ENCODE measurements around the gene FLYWCH2. TPM values are rescaled to one million over a fixed set of nuclear protein-coding genes. Genes with fewer than 3 reads are reported as not detected.

The FLYWCH2 gene
- 55.2 and 94.1 TPM in 2 replicates for total RNA-seq (2014; rRNA removed; shearing (Covaris generic))

- H3K36me3 ChIP-seq (replicated peaks; ENCODE audit: control insufficient read depth, insufficient read depth, low read length), result no peaks in the 10 kb centered on the region
- H3K4me3 ChIP-seq (ENCODE audit: insufficient read depth, low read depth, low read length), result peak within 1 kb of the TSS; percentile 98
- peak; percentile 98 for DNase-seq
- H3K27me3 ChIP-seq (ENCODE audit: control insufficient read depth, insufficient read depth, low read length), result no peaks in the 10 kb centered on the region; the same call in 1 of the 2 replicates
Measured at GRCh38 chr16:2882650-2883457, at the start of gene FLYWCH2. Gene FLYWCH2, plus strand, starts transcription at chr16:2883215. Its CDS starts 13,235 bp downstream, at chr16:2896450.

GRCh38 chr16:2833776-2834175, 49.2 kb upstream of the FLYWCH2 start:
- no peak overlapping the region for H3K4me3 ChIP-seq (ENCODE audit: insufficient read depth, low read depth, low read length)
- no peaks in the 10 kb centered on the region for H3K36me3 ChIP-seq (replicated peaks; ENCODE audit: control insufficient read depth, insufficient read depth, low read length)
- H3K27me3 ChIP-seq (ENCODE audit: control insufficient read depth, insufficient read depth, low read length), result no peaks in the 10 kb centered on the region
- DNase-seq, result no peak

- no peaks in the 10 kb centered on the region for H3K27me3 ChIP-seq (ENCODE audit: control insufficient read depth, insufficient read depth, low read length)
- H3K36me3 ChIP-seq (replicated peaks; ENCODE audit: control insufficient read depth, insufficient read depth, low read length), result no peaks in the 10 kb centered on the region
- no peak for DNase-seq
- no peak overlapping the region for H3K4me3 ChIP-seq (ENCODE audit: insufficient read depth, low read depth, low read length)
Measured at GRCh38 chr16:2834968-2835367, 48.0 kb upstream of the FLYWCH2 start.

- DNase-seq, result no peak
Measured at GRCh38 chr16:2835638-2836493, 47.1 kb upstream of the FLYWCH2 start.

GRCh38 chr16:2836646-2837508, 46.1 kb upstream of the FLYWCH2 start:
- Histone ChIP-seq H3K4me3 (ENCODE audit: insufficient read depth, low read depth, low read length) (no peak overlapping the region), H3K27me3 (ENCODE audit: control insufficient read depth, insufficient read depth, low read length) (no peaks in the 10 kb centered on the region), H3K36me3 (replicated peaks; ENCODE audit: control insufficient read depth, insufficient read depth, low read length) (no peaks in the 10 kb centered on the region)
- DNase-seq, result no peak

More at GRCh38 chr16:2835638-2836493, 47.1 kb upstream of the FLYWCH2 start:
- no peak overlapping the region for H3K4me3 ChIP-seq (ENCODE audit: insufficient read depth, low read depth, low read length)
- no peaks in the 10 kb centered on the region for H3K27me3 ChIP-seq (ENCODE audit: control insufficient read depth, insufficient read depth, low read length)
- no peaks in the 10 kb centered on the region for H3K36me3 ChIP-seq (replicated peaks; ENCODE audit: control insufficient read depth, insufficient read depth, low read length)

GRCh38 chr16:2838928-2839327, 44.1 kb upstream of the FLYWCH2 start:
- Histone ChIP-seq H3K4me3 (ENCODE audit: insufficient read depth, low read depth, low read length) (no peak overlapping the region), H3K27me3 (ENCODE audit: control insufficient read depth, insufficient read depth, low read length) (no peaks in the 10 kb centered on the region), H3K36me3 (replicated peaks; ENCODE audit: control insufficient read depth, insufficient read depth, low read length) (no peaks in the 10 kb centered on the region)
- DNase-seq, result peak; percentile 97

GRCh38 chr16:2839650-2840450, 43.2 kb upstream of the FLYWCH2 start:
- Histone ChIP-seq H3K27me3 (ENCODE audit: control insufficient read depth, insufficient read depth, low read length) (no peaks in the 10 kb centered on the region), H3K4me3 (ENCODE audit: insufficient read depth, low read depth, low read length) (no peak overlapping the region), H3K36me3 (replicated peaks; ENCODE audit: control insufficient read depth, insufficient read depth, low read length) (no peaks in the 10 kb centered on the region)
- DNase-seq, result peak; percentile 28

- peak; percentile 31 for DNase-seq
- Histone ChIP-seq H3K36me3 (replicated peaks; ENCODE audit: control insufficient read depth, insufficient read depth, low read length) (no peaks in the 10 kb centered on the region), H3K27me3 (ENCODE audit: control insufficient read depth, insufficient read depth, low read length) (no peaks in the 10 kb centered on the region), H3K4me3 (ENCODE audit: insufficient read depth, low read depth, low read length) (no peak overlapping the region)
Measured at GRCh38 chr16:2840914-2841313, 42.1 kb upstream of the FLYWCH2 start.

- DNase-seq, result no peak
- no peak overlapping the region for H3K4me3 ChIP-seq (ENCODE audit: insufficient read depth, low read depth, low read length)
- H3K27me3 ChIP-seq (ENCODE audit: control insufficient read depth, insufficient read depth, low read length), result no peaks in the 10 kb centered on the region
- H3K36me3 ChIP-seq (replicated peaks; ENCODE audit: control insufficient read depth, insufficient read depth, low read length), result no peaks in the 10 kb centered on the region
Measured at GRCh38 chr16:2841606-2842339, 41.2 kb upstream of the FLYWCH2 start.

GRCh38 chr16:2842340-2843000, 40.5 kb upstream of the FLYWCH2 start:
- peak; percentile 91 for DNase-seq
- no peaks in the 10 kb centered on the region for H3K36me3 ChIP-seq (replicated peaks; ENCODE audit: control insufficient read depth, insufficient read depth, low read length)
- peak overlapping the region; percentile 12; the same call in 1 of the 2 replicates for H3K4me3 ChIP-seq (ENCODE audit: insufficient read depth, low read depth, low read length)
- H3K27me3 ChIP-seq (ENCODE audit: control insufficient read depth, insufficient read depth, low read length), result no peaks in the 10 kb centered on the region

- Histone ChIP-seq H3K4me3 (ENCODE audit: insufficient read depth, low read depth, low read length) (no peak overlapping the region), H3K36me3 (replicated peaks; ENCODE audit: control insufficient read depth, insufficient read depth, low read length) (no peaks in the 10 kb centered on the region), H3K27me3 (ENCODE audit: control insufficient read depth, insufficient read depth, low read length) (no peaks in the 10 kb centered on the region)
- DNase-seq, result no peak
Measured at GRCh38 chr16:2843526-2843925, 39.5 kb upstream of the FLYWCH2 start.

GRCh38 chr16:2845116-2845515, 37.9 kb upstream of the FLYWCH2 start:
- no peaks in the 10 kb centered on the region; the same call in 1 of the 2 replicates for H3K27me3 ChIP-seq (ENCODE audit: control insufficient read depth, insufficient read depth, low read length)
- no peak for DNase-seq
- H3K36me3 ChIP-seq (replicated peaks; ENCODE audit: control insufficient read depth, insufficient read depth, low read length), result no peaks in the 10 kb centered on the region
- no peak overlapping the region for H3K4me3 ChIP-seq (ENCODE audit: insufficient read depth, low read depth, low read length)
